Caco-2 (cell line): ENCODE results near the gene SRM. TPM values are rescaled to one million over a fixed set of nuclear protein-coding genes. Genes with fewer than 3 reads are reported as not detected.
A peak's percentile ranks its signal among the peaks of the same experiment; 100 is the strongest.

Experiments used
- BruUV-seq: library from RNA; stranded (reverse); fragments of 400-500 nt; replicated peaks from 2 replicates; lab custom pipeline; 2021; lab: Mats Ljungman, UMichigan
- CTCF ChIA-PET: fragments of 300-600 bp; sonication (Branson Sonifier 250); formaldehyde crosslinking; loops from one replicate; lab custom pipeline; 2022; ENCODE audit warnings: antibody characterized with exemption; lab: Charles Lee
- POLR2A ChIA-PET: fragments of 300-600 bp; sonication (Branson Sonifier 250); formaldehyde crosslinking; loops from one replicate; lab custom pipeline; 2022; ENCODE audit warnings: antibody characterized with exemption; lab: Charles Lee
- DNase-seq, 2 experiments: peaks; one replicate each; pipeline versions ENCODE4 v3.0.0 to v3.0.0-alpha.2; 2020 to 2022
- H3K27me3 ChIP-seq: replicated peaks from 2 replicates; pipeline ENCODE4 v1.6.0; 2011; ENCODE audit warnings: low read length; ENCODE audit not compliant: control insufficient read depth, insufficient read depth
- H3K36me3 ChIP-seq: 2 replicates; pipeline ENCODE4 v1.5.1; 2011; ENCODE audit warnings: low read length; ENCODE audit not compliant: control insufficient read depth, insufficient read depth
- H3K4me1 ChIP-seq: fragments of 250-450 bp; sonication (Bioruptor Pico); 2 replicates; pipeline ENCODE4 v1.5.1; 2020; ENCODE audit warnings: mild to moderate bottlenecking
- H3K4me3 ChIP-seq: 2 replicates; pipeline ENCODE4 v1.5.1; 2011; ENCODE audit warnings: low read depth, mild to moderate bottlenecking, control low read depth, low read length
- H3K9me3 ChIP-seq: fragments of 250-450 bp; sonication (Bioruptor Pico); 2 replicates; pipeline ENCODE4 v1.5.1; 2020; ENCODE audit warnings: mild to moderate bottlenecking, moderate library complexity
- H3K27ac Mint-ChIP-seq: one replicate; pipeline ENCODE4 v1.8.0; 2022; ENCODE audit warnings: mixed read lengths; ENCODE audit not compliant: unreplicated experiment
- H3K27me3 Mint-ChIP-seq: one replicate; pipeline ENCODE4 v1.8.0; 2022; ENCODE audit warnings: mixed read lengths; ENCODE audit not compliant: insufficient read depth, unreplicated experiment
- H3K36me3 Mint-ChIP-seq: one replicate; pipeline ENCODE4 v1.8.0; 2022; ENCODE audit warnings: mild to moderate bottlenecking, mixed read lengths; ENCODE audit not compliant: insufficient read depth, unreplicated experiment
- H3K4me1 Mint-ChIP-seq: one replicate; pipeline ENCODE4 v1.8.0; 2022; ENCODE audit warnings: low read depth, mixed read lengths; ENCODE audit not compliant: unreplicated experiment
- H3K4me3 Mint-ChIP-seq: one replicate; pipeline ENCODE4 v1.8.0; 2022; ENCODE audit warnings: mild to moderate bottlenecking, moderate library complexity, mixed read lengths; ENCODE audit not compliant: unreplicated experiment
- H3K9me3 Mint-ChIP-seq: one replicate; pipeline ENCODE4 v1.8.0; 2022; ENCODE audit warnings: mixed read lengths; ENCODE audit not compliant: unreplicated experiment
- CTCF ChIP-seq, 2 experiments: fragments of 200-600 bp in 1 of 2; IDR thresholded peaks; 1 replicate in 1 of 2; 2 replicates in 1 of 2; pipeline versions ENCODE4 v1.5.1 to v1.8.0; 2011 to 2022; ENCODE audit warnings: antibody characterized with exemption in 1 of 2, control low read depth in 1 of 2, inconsistent platforms in 1 of 2, low read depth in 1 of 2, low read length in 1 of 2, mild to moderate bottlenecking in 1 of 2, moderate library complexity in 1 of 2; ENCODE audit not compliant: insufficient read depth in 1 of 2, severe bottlenecking in 1 of 2, unreplicated experiment in 1 of 2
- intact Hi-C: fragments of 100-400 bp; cut with micrococcal nuclease; formaldehyde crosslinking; loops from one replicate; pipeline ENCODE4 v1.10.0; 2022; ENCODE audit not compliant: unreplicated experiment
- total RNA-seq: library from RNA; stranded (reverse); gene quantifications from 2 replicates; pipeline ENCODE4 v1.2.3, GENCODE V29; 2022

The SRM gene
- total RNA-seq, 1 experiment from 2014 or later: 125 TPM

GRCh38 chr1:11072216-11072917 is 12.5 kb upstream of the SRM start:
- Histone ChIP-seq H3K4me3 (no peak overlapping the region), H3K4me1 (no peaks in the 10 kb centered on the region), H3K9me3 (no peaks in the 10 kb centered on the region), H3K36me3 (peaks cover 3% of the 10 kb centered on the region; the same call in 1 of the 2 replicates), H3K27me3 (no peaks in the 10 kb centered on the region)
- no peaks in the 10 kb centered on the region for H3K9me3 Mint-ChIP-seq
- no peak overlapping the region for H3K4me3 Mint-ChIP-seq
- intact Hi-C loops: no loop called here
- no TSS peak for BruUV-seq
- POLR2A ChIA-PET: no interaction called here
- no peak overlapping the region for H3K27ac Mint-ChIP-seq
- peaks cover 63% of the 10 kb centered on the region for H3K36me3 Mint-ChIP-seq
- CTCF ChIA-PET: interaction anchor here (1.0 kb wide), 1 partner anchor 35 kb away, joined by 3 read pairs; no protein-coding TSS in a partner anchor
- H3K4me1 Mint-ChIP-seq: no peaks in the 10 kb centered on the region
- no peaks in the 10 kb centered on the region for H3K27me3 Mint-ChIP-seq
- no peak for TF ChIP-seq CTCF (IDR thresholded peaks at IDR 0.05; ENCODE audit: insufficient read depth in 1 of 2, low read depth in 1 of 2, low read length in 1 of 2, severe bottlenecking in 1 of 2, unreplicated experiment in 1 of 2)
- no peak for DNase-seq

GRCh38 chr1:11071463-11072215 is 11.8 kb upstream of the SRM start:
- Mint-ChIP-seq H3K27me3 (no peaks in the 10 kb centered on the region), H3K4me1 (no peaks in the 10 kb centered on the region), H3K27ac (no peak overlapping the region), H3K4me3 (no peak overlapping the region), H3K9me3 (no peaks in the 10 kb centered on the region), H3K36me3 (peaks cover 62% of the 10 kb centered on the region)
- no peak for TF ChIP-seq CTCF (IDR thresholded peaks at IDR 0.05; ENCODE audit: insufficient read depth in 1 of 2, low read depth in 1 of 2, low read length in 1 of 2, severe bottlenecking in 1 of 2, unreplicated experiment in 1 of 2)
- ChIA-PET POLR2A (no interaction called here), CTCF (no interaction called here)
- H3K4me3 ChIP-seq: no peak overlapping the region
- peak in 1 of 2 experiments; percentile 16 for DNase-seq
- H3K27me3 ChIP-seq: no peaks in the 10 kb centered on the region
- no peaks in the 10 kb centered on the region for H3K9me3 ChIP-seq
- no TSS peak for BruUV-seq
- H3K36me3 ChIP-seq: peaks cover 3% of the 10 kb centered on the region; the same call in 1 of the 2 replicates
- intact Hi-C loops: no loop called here
- H3K4me1 ChIP-seq: no peaks in the 10 kb centered on the region

- no peaks in the 10 kb centered on the region for H3K27me3 Mint-ChIP-seq
- H3K4me1 ChIP-seq: no peaks in the 10 kb centered on the region
- peaks cover 3% of the 10 kb centered on the region for H3K36me3 ChIP-seq
- no peaks in the 10 kb centered on the region for H3K9me3 Mint-ChIP-seq
- ChIA-PET POLR2A (interaction anchor here (0.6 kb wide), 1 partner anchor 31 kb away, joined by 6 read pairs; no protein-coding TSS in a partner anchor), CTCF (interaction anchor here (0.7 kb wide), 1 partner anchor 34 kb away, joined by 3 read pairs; no protein-coding TSS in a partner anchor)
- peaks cover 62% of the 10 kb centered on the region for H3K36me3 Mint-ChIP-seq
- intact Hi-C loops: no loop called here
- peak in 1 of 2 experiments; percentile 14 for DNase-seq
- H3K27me3 ChIP-seq: no peaks in the 10 kb centered on the region
- no TSS peak for BruUV-seq
- no peak overlapping the region for H3K27ac Mint-ChIP-seq
- H3K4me3 ChIP-seq: no peak overlapping the region
- TF ChIP-seq CTCF (IDR thresholded peaks at IDR 0.05; ENCODE audit: insufficient read depth in 1 of 2, low read depth in 1 of 2, low read length in 1 of 2, severe bottlenecking in 1 of 2, unreplicated experiment in 1 of 2): no peak
- no peak overlapping the region for H3K4me3 Mint-ChIP-seq
- no peaks in the 10 kb centered on the region for H3K9me3 ChIP-seq
- no peaks in the 10 kb centered on the region for H3K4me1 Mint-ChIP-seq
These were observed 11.1 kb upstream of the SRM start for GRCh38 chr1:11070876-11071275.
